Natural killer cell (primary cell): ENCODE measurements around the gene CCDC102A. TPM values are rescaled to one million over a fixed set of nuclear protein-coding genes. Genes with fewer than 3 reads are reported as not detected.

Source experiments
- ATAC-seq, 3 donors: fragments of 150-1000 bp in 2 of 3; fragments of 200-7000 bp in 1 of 3; cut with Tn5 transposase; 1 replicate in 1 of 3; 2 replicates in 2 of 3; pipeline ENCODE4 v1.10.0; 2021; ENCODE audit warnings: mild to moderate bottlenecking in 2 of 3, moderate library complexity in 2 of 3
- DNase-seq, 2 donors: peaks; one replicate each; pipeline versions ENCODE4 v3.0.0 to v3.0.0-alpha.2; 2013 to 2021; ENCODE audit warnings: mixed read lengths in 1 of 2
- H3K27ac ChIP-seq: one replicate; pipeline ENCODE4 v1.5.1; 2013; ENCODE audit warnings: mild to moderate bottlenecking, low read length
- H3K27me3 ChIP-seq: one replicate; pipeline ENCODE4 v1.6.1; 2013; ENCODE audit warnings: low read length; ENCODE audit not compliant: control insufficient read depth, insufficient read depth
- H3K36me3 ChIP-seq: one replicate; pipeline ENCODE4 v1.6.1; 2013; ENCODE audit warnings: low read length; ENCODE audit not compliant: control insufficient read depth, insufficient read depth
- H3K4me1 ChIP-seq: one replicate; pipeline ENCODE4 v1.6.1; 2013; ENCODE audit warnings: low read length; ENCODE audit not compliant: control insufficient read depth, insufficient read depth
- H3K4me3 ChIP-seq: one replicate; pipeline ENCODE4 v1.5.1; 2013; ENCODE audit warnings: low read length
- H3K9me3 ChIP-seq: one replicate; pipeline ENCODE4 v1.6.1; 2013; ENCODE audit warnings: low read length; ENCODE audit not compliant: control insufficient read depth, insufficient read depth
- H3K27ac Mint-ChIP-seq, 2 donors: one replicate each; pipeline ENCODE4 v1.8.0; 2022; ENCODE audit warnings: mild to moderate bottlenecking in 2 of 2, mixed read lengths in 2 of 2, moderate library complexity in 1 of 2
- H3K27me3 Mint-ChIP-seq, 2 donors: one replicate each; pipeline ENCODE4 v1.8.0; 2022; ENCODE audit warnings: low read depth in 2 of 2, mixed read lengths in 2 of 2
- H3K36me3 Mint-ChIP-seq: one replicate; pipeline ENCODE4 v1.8.0; 2022; ENCODE audit warnings: mixed read lengths
- H3K4me1 Mint-ChIP-seq, 2 donors: one replicate each; pipeline ENCODE4 v1.8.0; 2022; ENCODE audit warnings: mixed read lengths in 2 of 2
- H3K4me3 Mint-ChIP-seq: one replicate; pipeline ENCODE4 v1.8.0; 2022; ENCODE audit warnings: mild to moderate bottlenecking, moderate library complexity, mixed read lengths
- H3K9me3 Mint-ChIP-seq, 2 donors: one replicate each; pipeline ENCODE4 v1.8.0; 2022; ENCODE audit warnings: mixed read lengths in 2 of 2
- CTCF ChIP-seq: fragments of 200-600 bp; IDR thresholded peaks from one replicate; pipeline ENCODE4 v1.8.0; 2022; ENCODE audit warnings: antibody characterized with exemption
- WGBS: methylation state at CpG from one replicate; pipeline ENCODE4 v1.1.7; 2013; ENCODE audit warnings: missing lambda C conversion rate; ENCODE audit not compliant: insufficient coverage; 5-methylcytosine and 5-hydroxymethylcytosine counted together
- intact Hi-C: fragments of 100-400 bp; cut with micrococcal nuclease; formaldehyde crosslinking; loops from one replicate; pipeline ENCODE4 v1.14.2; 2022
- total RNA-seq, 4 donors: library from RNA; stranded (reverse); fragments of 120-200 nt in 1 of 4; gene quantifications; one replicate each; pipeline versions ENCODE4 v1.2.3 to v1.2.4, GENCODE V29; 2013 to 2022

The CCDC102A gene
- total RNA-seq, 3 donors from 2014 or later (not counting 1 experiment from before 2014, with no cell fraction given) = 15.5 to 24.4 (median 17.1) TPM

DNA sequence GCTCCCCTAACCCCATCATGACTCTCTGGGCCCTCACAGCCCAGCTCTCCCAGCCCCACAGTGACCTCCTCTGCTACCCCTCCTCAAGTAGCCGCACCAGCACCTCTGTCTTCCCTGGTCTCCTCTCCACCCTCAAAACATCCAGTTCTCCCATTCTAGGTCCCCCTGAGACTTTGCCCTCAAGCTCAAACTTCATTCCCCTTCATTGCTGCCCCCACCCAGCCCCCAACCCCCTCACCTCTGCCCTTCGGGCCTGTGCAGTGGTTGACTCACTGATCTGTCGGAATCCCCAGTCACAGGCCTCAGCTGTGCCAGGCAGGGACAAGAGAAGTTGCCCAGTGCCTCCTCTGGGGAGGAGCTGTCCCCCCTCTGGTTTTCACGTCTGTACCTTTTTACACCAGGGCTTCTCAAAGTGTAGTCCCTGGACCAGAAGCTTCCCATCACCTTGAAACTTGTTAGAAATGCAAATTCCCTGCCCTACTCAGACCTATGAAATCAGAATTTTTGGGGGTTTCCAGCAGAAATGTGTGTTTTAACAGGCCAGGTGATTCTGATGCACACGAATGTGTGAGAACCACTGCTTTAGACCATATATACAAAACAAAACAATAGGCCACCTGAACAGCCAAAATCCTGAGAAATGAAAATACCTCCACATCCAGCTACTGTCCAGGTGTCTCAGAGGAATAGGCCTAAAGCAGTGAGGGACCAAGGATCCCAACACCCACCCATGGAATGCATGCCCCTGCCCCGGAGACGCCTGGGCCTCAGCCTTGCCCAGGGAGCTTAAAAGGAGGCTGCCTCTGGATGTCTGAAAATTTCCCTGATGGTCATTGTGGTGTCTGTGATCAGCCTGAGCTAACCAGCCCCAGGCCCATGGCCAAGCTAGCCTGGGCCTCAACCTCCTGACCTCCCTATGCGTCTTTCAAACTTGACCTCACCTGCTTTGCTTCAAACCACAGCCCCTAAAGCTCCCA, 49.2 kb downstream of the CCDC102A start:
- Mint-ChIP-seq H3K4me3 (peak overlapping the region; percentile 79), H3K27ac (peak overlapping the region in 1 of 2 donors; percentile 79), H3K4me1 (peaks cover 11 to 26% of the 10 kb centered on the region in 2 donors), H3K9me3 (no peaks in the 10 kb centered on the region), H3K27me3 (peaks cover 5 to 7% of the 10 kb centered on the region in 2 donors), H3K36me3 (no peaks in the 10 kb centered on the region)
- ATAC-seq = no peak
- Histone ChIP-seq H3K4me1 (peaks cover 20% of the 10 kb centered on the region), H3K4me3 (no peak overlapping the region), H3K27me3 (no peaks in the 10 kb centered on the region), H3K27ac (no peak overlapping the region), H3K36me3 (no peaks in the 10 kb centered on the region), H3K9me3 (no peaks in the 10 kb centered on the region)
- no peak for TF ChIP-seq CTCF
- 91% methylated on average over 8 of the region's 8 CpGs for WGBS
- intact Hi-C loops = loop anchor here (2.0 kb wide), 1 partner anchor 50 kb away; the partner anchor contains the start of gene CCDC102A
- DNase-seq = no peak

- peak; percentile 68 to 85 for DNase-seq
- no peak for TF ChIP-seq CTCF
- peaks cover 11 to 26% of the 10 kb centered on the region in 2 donors for H3K4me1 Mint-ChIP-seq
- H3K4me1 ChIP-seq = peaks cover 20% of the 10 kb centered on the region
- H3K9me3 ChIP-seq = no peaks in the 10 kb centered on the region
- no peaks in the 10 kb centered on the region for H3K27me3 ChIP-seq
- peaks cover 0 to 3% of the 10 kb centered on the region in 2 donors for H3K27me3 Mint-ChIP-seq
- H3K27ac Mint-ChIP-seq = peak within 1 kb of the TSS in 1 of 2 donors; percentile 85
- 1% methylated on average over 73 of the region's 73 CpGs for WGBS
- intact Hi-C loops = loop anchor here (2.0 kb wide), 1 partner anchor 51 kb away; the partner anchor contains the start of gene CCDC102A
- peak; percentile 88 to 95 (median 94) for ATAC-seq
- no peaks in the 10 kb centered on the region for H3K36me3 ChIP-seq
- peak within 1 kb of the TSS; percentile 70 for H3K4me3 ChIP-seq
- no peak within 1 kb of the TSS for H3K27ac ChIP-seq
- H3K9me3 Mint-ChIP-seq = no peaks in the 10 kb centered on the region
- H3K36me3 Mint-ChIP-seq = no peaks in the 10 kb centered on the region
- peak within 1 kb of the TSS; percentile 91 for H3K4me3 Mint-ChIP-seq
These were observed 50.2 kb downstream of the CCDC102A start, which contains the start of gene DOK4 for GRCh38 chr16:57485916-57486857. TSS of gene DOK4 (minus strand) at chr16:57486493. CDS start at chr16:57479507, 6,986 bp downstream.

- Mint-ChIP-seq H3K27me3 (peaks cover 0 to 3% of the 10 kb centered on the region in 2 donors), H3K9me3 (no peaks in the 10 kb centered on the region), H3K4me3 (peak overlapping the region; percentile 91), H3K27ac (peak overlapping the region in 1 of 2 donors; percentile 85), H3K4me1 (peaks cover 11 to 30% of the 10 kb centered on the region in 2 donors), H3K36me3 (no peaks in the 10 kb centered on the region)
- Histone ChIP-seq H3K36me3 (no peaks in the 10 kb centered on the region), H3K9me3 (no peaks in the 10 kb centered on the region), H3K4me1 (peaks cover 20% of the 10 kb centered on the region), H3K27ac (no peak overlapping the region), H3K27me3 (no peaks in the 10 kb centered on the region), H3K4me3 (peak overlapping the region; percentile 70)
- intact Hi-C loops = no loop called here
- ATAC-seq = no peak
- no peak for TF ChIP-seq CTCF
- 78% methylated on average over 14 of the region's 14 CpGs for WGBS
- DNase-seq = no peak
These were observed 51.1 kb downstream of the CCDC102A start for GRCh38 chr16:57485091-57485915.
